HG02588 (cell line): Measurements from ENCODE around the gene PAPSS2.
"Not testable (repeated sequence)": the region's sequence is repeated elsewhere in the genome, so short reads cannot be mapped to it uniquely, and the experiment has no call there.

ENCODE experiments used
- ATAC-seq: cut with Tn5 transposase; IDR thresholded peaks from one replicate; pipeline ENCODE4 v1.9.1; 2021; ENCODE audit warnings: mild to moderate bottlenecking, moderate library complexity; ENCODE audit not compliant: unreplicated experiment

The PAPSS2 gene

GRCh38 chr10:87702260-87702972 lies 42.7 kb downstream of the PAPSS2 start:
- no peak for ATAC-seq

GRCh38 chr10:87702973-87703294 lies 43.3 kb downstream of the PAPSS2 start:
- no peak for ATAC-seq

- ATAC-seq, result no peak
Observed at GRCh38 chr10:87703771-87704170, 44.1 kb downstream of the PAPSS2 start.

- ATAC-seq, result no peak
Observed at GRCh38 chr10:87705339-87705738, 45.7 kb downstream of the PAPSS2 start.

- no peak for ATAC-seq
Observed at GRCh38 chr10:87706731-87707130, 47.1 kb downstream of the PAPSS2 start.

- ATAC-seq, result no peak
Observed at GRCh38 chr10:87707254-87707653, 47.6 kb downstream of the PAPSS2 start.

GRCh38 chr10:87712913-87713616 lies 53.4 kb downstream of the PAPSS2 start:
- no peak for ATAC-seq

GRCh38 chr10:87713707-87714106 lies 54.0 kb downstream of the PAPSS2 start:
- no peak for ATAC-seq

GRCh38 chr10:87715552-87716347 lies 56.1 kb downstream of the PAPSS2 start:
- no peak for ATAC-seq

- no peak for ATAC-seq
Observed at GRCh38 chr10:87716348-87716670, 56.6 kb downstream of the PAPSS2 start.

GRCh38 chr10:87720665-87721064 lies 61.0 kb downstream of the PAPSS2 start:
- ATAC-seq, result no peak

- ATAC-seq, result no peak
Observed at GRCh38 chr10:87721781-87722180, 62.1 kb downstream of the PAPSS2 start.

GRCh38 chr10:87722716-87723115 lies 63.0 kb downstream of the PAPSS2 start:
- no peak for ATAC-seq

GRCh38 chr10:87723500-87723899 lies 63.8 kb downstream of the PAPSS2 start:
- no peak for ATAC-seq

- ATAC-seq, result no peak
Observed at GRCh38 chr10:87724789-87725188, 65.1 kb downstream of the PAPSS2 start.

- no peak for ATAC-seq
Observed at GRCh38 chr10:87729940-87730339, 70.3 kb downstream of the PAPSS2 start.

GRCh38 chr10:87733081-87733480 lies 73.4 kb downstream of the PAPSS2 start:
- ATAC-seq, result no peak

- ATAC-seq, result no peak
Observed at GRCh38 chr10:87734987-87735827, 75.5 kb downstream of the PAPSS2 start.

- ATAC-seq, result not testable (repeated sequence)
Observed at GRCh38 chr10:87738253-87738652, 78.6 kb downstream of the PAPSS2 start.

GRCh38 chr10:87739703-87740102 lies 80.0 kb downstream of the PAPSS2 start:
- ATAC-seq, result no peak

- no peak for ATAC-seq
Observed at GRCh38 chr10:87740254-87740655, 80.6 kb downstream of the PAPSS2 start.
